Aorta (tissue), 5 donors: ENCODE results near the gene SMARCD3. TPM values are rescaled to one million over a fixed set of nuclear protein-coding genes. Genes with fewer than 3 reads are reported as not detected.

Source experiments
- ATAC-seq: fragments of 200-7000 bp; cut with Tn5 transposase; one replicate; pipeline ENCODE4 v1.9.1; 2022; ENCODE audit warnings: moderate library complexity; ENCODE audit not compliant: low FRiP score
- DNase-seq, 2 donors: peaks; one replicate each; pipeline ENCODE4 v3.0.0-alpha.2; 2020
- H3K27ac ChIP-seq, 2 donors: one replicate each; pipeline ENCODE4 v1.5.1; 2013; ENCODE audit warnings: low read length in 2 of 2, mild to moderate bottlenecking in 2 of 2, moderate library complexity in 2 of 2, control low read depth in 1 of 2, inconsistent platforms in 1 of 2, low read depth in 1 of 2
- H3K27me3 ChIP-seq, 2 donors: one replicate each; pipeline ENCODE4 v1.6.1; 2013; ENCODE audit warnings: control low read depth in 1 of 2, low read length in 1 of 2, mild to moderate bottlenecking in 1 of 2, moderate library complexity in 1 of 2; ENCODE audit not compliant: insufficient read depth in 2 of 2, control insufficient read depth in 1 of 2
- H3K36me3 ChIP-seq, 2 donors: one replicate each; pipeline ENCODE4 v1.6.1; 2013; ENCODE audit warnings: control low read depth in 1 of 2, low read length in 1 of 2, mild to moderate bottlenecking in 1 of 2; ENCODE audit not compliant: insufficient read depth in 2 of 2, control insufficient read depth in 1 of 2
- H3K4me1 ChIP-seq, 2 donors: one replicate each; pipeline ENCODE4 v1.6.1; 2013; ENCODE audit warnings: low read length in 2 of 2, control low read depth in 1 of 2, mild to moderate bottlenecking in 1 of 2, moderate library complexity in 1 of 2; ENCODE audit not compliant: insufficient read depth in 2 of 2, control insufficient read depth in 1 of 2
- H3K4me3 ChIP-seq, 2 donors: one replicate each; pipeline ENCODE4 v1.5.1; 2013; ENCODE audit warnings: low read length in 2 of 2, control low read depth in 1 of 2, mild to moderate bottlenecking in 1 of 2
- H3K9me3 ChIP-seq: one replicate; pipeline ENCODE4 v1.6.1; 2013; ENCODE audit warnings: mild to moderate bottlenecking, low read length; ENCODE audit not compliant: control insufficient read depth
- WGBS, 2 donors: extraction: QIAGEN DNeasy Blood & Tissue Kit; methylation state at CpG; one replicate each; pipeline ENCODE4 v1.1.7; 2013; 5-methylcytosine and 5-hydroxymethylcytosine counted together
- intact Hi-C, 2 donors: fragments of 100-400 bp; cut with DNase I; formaldehyde crosslinking; loops; one replicate each; pipeline versions ENCODE4 v1.14.2 to v1.15.0; 2022
- polyA plus RNA-seq, 2 donors: library from polyadenylated mRNA; stranded (reverse); fragments of 200-250 nt; gene quantifications; one replicate each; pipeline ENCODE4 v1.2.3, GENCODE V29; 2013
- total RNA-seq, 2 donors: library from RNA; stranded (reverse); fragmentation: NEBNext Ultra II Directional; extraction: Animal tissue kit (Norgen Biotek cat#: 25700); gene quantifications; one replicate each; pipeline ENCODE4 v1.2.1, GENCODE V29; 2021
- donor health status: healthy with polysubstance abuse.
- donor health status: Bipolar disorder and iron deficiency.
- donor health status: DM: no; HTN: no; CAD: no.
- donor health status: DM: no; HTN: no; CAD: no.
- donor health status: DM: yes; HTN: yes; CAD: no.

SMARCD3 gene
- total and polyA plus RNA-seq, 4 donors = 48.5 to 182 (median 68.4) TPM

DNA sequence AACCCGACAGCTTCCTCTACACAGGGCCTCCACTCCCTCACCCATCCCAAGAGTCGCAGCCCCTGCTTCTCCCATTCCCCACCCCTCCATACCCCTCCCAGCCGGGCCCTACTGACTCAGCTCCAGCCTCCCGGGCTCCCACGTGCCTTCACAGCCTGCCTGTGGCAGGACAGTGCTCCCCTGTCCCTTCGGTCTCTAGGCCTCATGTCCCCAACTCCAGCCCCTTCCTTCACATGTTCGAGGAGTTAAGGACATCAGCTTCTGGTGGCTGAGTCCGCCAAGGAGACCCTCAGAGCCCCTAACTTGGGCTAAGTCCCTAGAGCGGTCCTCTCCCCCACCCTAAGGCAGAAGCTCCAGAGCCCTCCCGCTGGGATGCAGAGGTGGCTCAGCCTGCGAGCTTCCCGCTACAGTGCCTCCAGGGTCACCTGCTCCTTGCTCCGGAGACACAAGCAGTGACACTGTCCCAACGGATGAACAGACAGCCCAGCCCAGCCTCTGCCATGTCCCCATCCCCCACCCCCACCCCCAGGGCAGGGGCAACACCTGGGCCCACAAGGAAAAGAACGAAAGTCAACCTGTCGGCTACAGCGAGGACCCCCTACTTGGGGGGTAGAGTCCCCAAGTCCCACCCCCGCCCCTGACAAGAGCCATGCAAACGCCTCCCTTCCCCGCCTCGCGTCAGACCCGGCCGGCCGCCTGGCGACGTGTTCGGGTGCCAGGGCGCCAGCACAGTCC is 716 bp downstream of the SMARCD3 start:
- intact Hi-C loops = loop anchor here in 1 of 2 donors (5.0 to 10.0 kb wide), 2 partner anchors 165 to 507 kb away; partner anchors contain the start of genes FASTK and TMUB1
- H3K27ac ChIP-seq = peak overlapping the region; percentile 73 to 80
- no peak for ATAC-seq
- peak in 1 of 2 donors; percentile 73 for DNase-seq
- no peaks in the 10 kb centered on the region for H3K4me1 ChIP-seq
- 1% methylated on average over 24 to 29 of the region's 29 CpGs for WGBS, 2 donors
- no peaks in the 10 kb centered on the region for H3K27me3 ChIP-seq
- no peaks in the 10 kb centered on the region for H3K9me3 ChIP-seq
- no peaks in the 10 kb centered on the region for H3K36me3 ChIP-seq
- peak overlapping the region; percentile 60 to 88 for H3K4me3 ChIP-seq

DNA sequence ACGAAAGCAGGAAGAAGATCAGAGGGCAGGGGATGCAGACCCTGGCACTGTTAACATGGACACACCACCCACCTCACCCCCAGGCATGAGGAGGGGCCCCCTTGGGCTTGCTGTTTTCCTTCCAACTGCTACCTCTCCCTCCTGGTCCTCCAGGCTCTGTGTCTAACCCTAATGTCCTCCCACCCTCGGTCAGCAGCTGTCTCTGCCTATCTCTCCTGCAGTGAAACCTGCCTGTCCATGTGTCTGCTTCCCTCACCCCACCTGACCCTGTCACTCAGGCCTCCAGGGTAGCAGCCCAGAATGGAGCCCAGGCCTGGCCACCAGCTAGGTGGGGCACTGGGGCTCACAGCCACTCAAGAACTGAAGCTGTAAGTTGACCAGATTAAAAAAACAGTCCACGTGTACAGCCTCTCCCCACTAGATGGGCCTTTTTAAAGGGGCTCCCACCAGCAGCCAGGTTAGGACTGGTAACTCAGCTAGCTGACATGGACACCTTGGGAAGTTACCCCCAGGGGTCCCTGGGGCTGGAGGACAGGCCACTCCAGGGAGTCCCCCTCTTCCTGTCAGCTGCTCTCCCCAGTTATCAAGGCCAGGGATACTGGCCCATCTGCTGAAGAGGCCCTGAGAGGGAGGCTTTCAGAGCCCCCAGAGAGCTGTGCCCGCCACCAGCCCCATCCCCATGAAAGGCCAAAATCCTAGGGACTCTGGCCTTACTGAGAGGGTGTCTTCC is 1.5 kb downstream of the SMARCD3 start:
- no peaks in the 10 kb centered on the region for H3K36me3 ChIP-seq
- H3K27ac ChIP-seq = peak overlapping the region; percentile 58 to 73
- H3K9me3 ChIP-seq = no peaks in the 10 kb centered on the region
- peak overlapping the region in 1 of 2 donors; percentile 7 for H3K4me3 ChIP-seq
- ATAC-seq (no peak), DNase-seq (peak in 1 of 2 donors; percentile 42)
- H3K27me3 ChIP-seq = no peaks in the 10 kb centered on the region
- intact Hi-C loops = loop anchor here in 1 of 2 donors (5.0 to 10.0 kb wide), 2 partner anchors 165 to 508 kb away; partner anchors contain the start of genes FASTK and TMUB1
- no peaks in the 10 kb centered on the region for H3K4me1 ChIP-seq
- 12 to 18% methylated on average over 4 of the region's 4 CpGs for WGBS, 2 donors

DNA sequence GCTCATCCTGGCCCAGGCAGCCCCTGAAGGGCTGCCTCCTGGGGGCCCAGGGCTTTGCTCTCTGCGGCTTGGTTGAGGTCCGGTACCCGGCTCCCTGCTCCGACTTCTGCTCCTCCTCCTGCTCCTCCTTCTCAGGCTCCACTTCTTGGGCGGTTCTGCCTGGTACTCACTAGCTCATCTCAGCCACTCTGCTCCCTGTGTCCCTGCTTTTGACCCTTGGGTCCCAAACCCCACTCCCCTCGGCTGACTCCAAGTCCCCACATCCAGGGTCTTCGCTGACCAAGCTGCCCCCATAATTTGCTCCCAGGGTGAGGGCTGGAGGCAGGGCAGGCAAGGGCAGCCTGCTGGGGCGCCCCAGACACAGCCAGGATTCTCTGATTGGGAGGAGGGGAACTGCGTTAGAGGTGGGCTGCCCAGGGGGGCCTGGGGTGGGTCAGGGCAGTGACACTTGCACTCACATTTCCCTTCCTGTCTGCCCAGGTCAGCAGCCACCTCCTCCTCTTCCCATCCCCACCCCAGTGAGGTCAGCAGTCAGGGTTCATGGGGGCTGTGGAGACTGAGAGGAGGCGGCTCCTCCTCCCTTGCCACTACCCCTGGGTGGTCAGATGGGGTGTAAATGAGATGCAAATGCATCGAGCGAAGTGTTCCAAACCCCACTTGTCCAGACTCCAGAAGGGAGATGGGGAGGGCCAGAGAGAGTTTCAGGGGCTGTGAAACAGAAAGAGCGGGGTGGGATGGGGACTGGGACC is 2.2 kb downstream of the SMARCD3 start:
- ATAC-seq = no peak
- H3K9me3 ChIP-seq = no peaks in the 10 kb centered on the region
- H3K4me1 ChIP-seq = no peaks in the 10 kb centered on the region
- H3K4me3 ChIP-seq = no peak overlapping the region
- peak overlapping the region; percentile 58 to 73 for H3K27ac ChIP-seq
- intact Hi-C loops = loop anchor here in 1 of 2 donors (5.0 to 10.0 kb wide), 2 partner anchors 164 to 509 kb away; partner anchors contain the start of genes FASTK and TMUB1
- WGBS, 2 donors = 21 to 26% methylated on average over 13 of the region's 13 CpGs
- H3K27me3 ChIP-seq = no peaks in the 10 kb centered on the region
- peak in 1 of 2 donors; percentile 42 for DNase-seq
- H3K36me3 ChIP-seq = peaks cover 0 to 3% of the 10 kb centered on the region in 2 donors

DNA sequence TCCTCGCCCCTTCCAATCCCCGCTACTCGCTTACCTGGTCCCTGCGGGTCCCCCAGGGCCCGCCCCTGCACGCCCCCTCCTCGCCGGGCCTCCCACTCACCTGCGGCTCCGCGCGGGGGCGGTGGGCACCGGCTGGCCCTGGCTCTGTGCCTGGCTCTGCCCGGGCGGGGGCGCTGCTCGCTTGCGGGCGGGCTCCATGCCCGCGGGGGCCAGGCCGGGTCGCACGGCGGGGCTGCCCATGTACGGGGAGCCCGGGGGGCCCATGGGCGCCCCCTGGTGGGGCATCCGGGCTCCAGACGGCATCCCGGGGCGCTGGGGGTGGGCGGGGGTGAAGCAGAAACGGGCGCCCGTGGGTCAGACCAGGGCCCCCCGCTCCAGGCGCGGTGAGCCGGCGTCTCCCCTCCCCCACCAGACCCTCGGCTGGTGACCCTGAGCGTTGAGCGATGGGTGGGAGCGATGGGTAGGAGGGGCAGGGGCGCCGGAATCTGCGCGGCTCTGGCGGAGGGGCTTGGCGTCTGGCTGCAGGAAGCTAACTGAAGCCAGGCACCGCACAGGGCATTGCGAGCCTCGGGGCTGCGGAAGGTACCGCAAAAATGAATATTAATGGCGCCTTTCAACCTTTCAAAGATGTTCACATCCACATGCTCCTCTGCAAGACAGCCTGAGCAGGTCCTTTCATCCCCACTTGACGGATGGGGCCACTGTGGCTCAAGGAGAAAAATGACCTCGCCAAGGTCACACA is 3.0 kb downstream of the SMARCD3 start:
- H3K4me3 ChIP-seq = peak overlapping the region; percentile 16 to 25
- peaks cover 0 to 3% of the 10 kb centered on the region in 2 donors for H3K36me3 ChIP-seq
- intact Hi-C loops = loop anchor here (2.0 to 10.0 kb wide), 3 partner anchors 57 to 509 kb away; partner anchors contain the start of genes FASTK (in 1 of the 2) and TMUB1 (in 1 of the 2)
- no peaks in the 10 kb centered on the region for H3K4me1 ChIP-seq
- H3K9me3 ChIP-seq = no peaks in the 10 kb centered on the region
- no peaks in the 10 kb centered on the region for H3K27me3 ChIP-seq
- 2 to 3% methylated on average over 42 to 60 of the region's 60 CpGs for WGBS, 2 donors
- peak; percentile 65 to 87 for DNase-seq
- no peak overlapping the region for H3K27ac ChIP-seq
- peak; percentile 50 for ATAC-seq

DNA sequence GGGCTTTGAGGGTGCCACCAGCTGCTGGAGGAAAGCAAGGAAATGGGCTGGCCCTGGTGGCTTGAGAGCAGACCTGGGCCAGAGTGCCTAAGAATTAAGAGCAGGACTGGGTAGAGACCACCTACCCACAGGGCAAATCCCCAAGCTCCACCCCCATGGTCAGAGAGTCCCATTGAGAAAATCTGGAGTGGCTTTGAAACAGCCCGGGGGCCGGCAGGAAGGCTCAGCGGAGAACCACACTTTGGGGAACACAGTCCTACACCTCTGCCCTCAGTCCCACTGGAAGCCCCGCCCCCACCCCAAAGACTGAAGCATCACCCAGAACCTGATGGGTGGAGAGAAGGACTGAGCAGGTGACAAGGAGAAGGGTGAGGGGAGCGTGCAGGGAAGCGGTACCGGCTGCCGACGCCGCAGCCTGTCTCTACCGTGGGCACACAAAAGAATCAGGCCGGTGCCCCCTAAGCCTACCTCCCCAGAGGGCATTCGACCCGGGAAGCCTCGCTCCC is 3.6 kb downstream of the SMARCD3 start:
- Histone ChIP-seq H3K4me1 (no peaks in the 10 kb centered on the region), H3K9me3 (no peaks in the 10 kb centered on the region), H3K4me3 (peak overlapping the region in 1 of 2 donors; percentile 25), H3K36me3 (peaks cover 0 to 5% of the 10 kb centered on the region in 2 donors), H3K27ac (no peak overlapping the region), H3K27me3 (no peaks in the 10 kb centered on the region)
- DNase-seq = peak in 1 of 2 donors; percentile 45
- intact Hi-C loops = loop anchor here (1.0 to 10.0 kb wide), 4 partner anchors 58 to 510 kb away; partner anchors contain the start of genes FASTK (in 1 of the 2) and TMUB1 (in 1 of the 2)
- ATAC-seq = no peak
- 8% methylated on average over 13 to 15 of the region's 15 CpGs for WGBS, 2 donors

DNA sequence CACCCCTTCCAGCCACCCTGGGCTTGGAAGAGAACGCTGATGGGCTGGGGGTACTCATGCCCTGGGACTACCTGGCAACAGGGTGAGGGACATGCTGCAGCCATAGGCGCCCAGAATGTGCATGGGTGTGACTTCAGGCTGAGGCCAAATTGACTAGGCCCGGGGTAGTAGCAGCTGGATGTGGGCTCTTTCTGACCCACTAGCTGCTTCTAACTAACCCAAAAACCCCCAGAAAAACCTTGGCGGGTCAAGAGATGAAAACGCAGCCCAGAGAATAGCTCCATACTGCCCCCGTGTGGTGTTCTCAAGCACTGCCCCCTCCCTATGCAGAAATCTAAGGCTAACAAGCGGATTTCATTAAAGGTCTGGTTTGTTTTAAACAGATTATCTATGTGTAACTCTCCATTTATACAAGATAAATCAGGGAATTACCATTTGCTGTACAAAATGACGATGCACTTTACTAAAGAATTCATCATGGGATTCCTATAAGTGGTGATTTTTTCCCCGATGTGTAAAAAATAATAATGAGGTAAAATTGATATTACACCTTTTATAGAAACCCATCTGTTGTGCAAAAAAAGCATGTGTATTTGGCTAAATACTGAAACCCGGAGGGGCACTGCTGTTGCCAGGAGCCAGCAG is 4.2 kb downstream of the SMARCD3 start:
- Histone ChIP-seq H3K9me3 (no peaks in the 10 kb centered on the region), H3K27me3 (no peaks in the 10 kb centered on the region), H3K4me3 (no peak overlapping the region), H3K4me1 (no peaks in the 10 kb centered on the region), H3K27ac (no peak overlapping the region), H3K36me3 (peaks cover 0 to 5% of the 10 kb centered on the region in 2 donors)
- intact Hi-C loops = loop anchor here (1.0 to 10.0 kb wide), 3 partner anchors 58 to 510 kb away; no protein-coding TSS in a partner anchor
- DNase-seq (peak in 1 of 2 donors; percentile 79), ATAC-seq (no peak)
- WGBS, 2 donors = 22 to 24% methylated on average over 10 of the region's 10 CpGs

DNA sequence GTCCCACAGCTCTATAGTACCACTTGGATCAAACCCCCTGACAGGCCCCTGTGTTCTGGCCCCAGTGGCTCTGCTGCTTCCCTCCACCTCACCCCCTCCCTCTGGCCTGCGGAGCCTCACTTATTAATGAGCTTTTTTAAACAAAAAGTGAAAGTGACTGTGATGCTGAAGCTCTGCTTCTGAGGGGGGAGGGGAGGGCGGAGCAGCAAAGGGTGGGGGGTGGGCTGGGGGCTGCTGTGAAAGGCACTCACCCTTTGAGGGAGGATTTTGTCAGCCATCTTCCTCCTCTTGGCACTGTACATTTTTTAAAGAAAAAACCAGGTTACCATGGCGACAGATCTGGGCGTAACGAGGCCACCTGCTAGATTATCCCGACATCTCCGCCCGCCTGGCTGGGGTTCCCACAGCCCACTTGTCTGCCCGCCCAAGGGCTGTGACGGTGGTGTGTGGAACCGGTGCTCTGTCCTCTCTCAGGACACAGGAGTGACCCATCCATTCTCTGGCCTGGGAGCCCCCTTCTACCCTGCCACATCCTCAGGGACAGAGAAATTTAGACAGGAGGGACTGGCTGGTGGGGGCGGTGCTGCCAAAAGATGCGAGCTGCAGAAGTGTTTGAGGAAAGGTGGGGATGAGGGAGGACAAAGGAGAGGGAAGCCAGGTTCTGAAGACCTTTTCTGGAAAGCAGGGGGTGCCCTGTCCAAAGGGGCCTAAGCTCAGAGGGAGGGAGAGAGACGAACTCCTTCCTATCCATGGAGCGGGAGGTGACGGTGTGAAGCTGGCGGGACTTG is 4.9 kb downstream of the SMARCD3 start:
- peaks cover 0 to 5% of the 10 kb centered on the region in 2 donors for H3K36me3 ChIP-seq

More for the DNA sequence above, 4.9 kb downstream of the SMARCD3 start:
- peak; percentile 51 to 72 for DNase-seq
- Histone ChIP-seq H3K27ac (no peak overlapping the region), H3K27me3 (no peaks in the 10 kb centered on the region), H3K4me3 (no peak overlapping the region), H3K4me1 (no peaks in the 10 kb centered on the region), H3K9me3 (no peaks in the 10 kb centered on the region)
- ATAC-seq = no peak
- intact Hi-C loops = loop anchor here (1.0 to 10.0 kb wide), 3 partner anchors 59 to 511 kb away; no protein-coding TSS in a partner anchor
- WGBS, 2 donors = 60 to 71% methylated on average over 17 of the region's 17 CpGs
